GM20000 (cell line): ENCODE measurements around the gene RSPH1.

Source experiments
- DNase-seq: peaks from one replicate; pipeline ENCODE4 v3.0.0; 2012; ENCODE audit warnings: low spot score
- CTCF ChIP-seq: IDR thresholded peaks from 2 replicates; pipeline ENCODE4 v1.5.1; 2012; ENCODE audit warnings: mild to moderate bottlenecking, control low read depth; ENCODE audit errors: extremely low read depth, missing control alignments

The RSPH1 gene

GRCh38 chr21:42465803-42466127, 30.3 kb downstream of the RSPH1 start:
- DNase-seq: no peak
- TF ChIP-seq CTCF: no peak

GRCh38 chr21:42465008-42465802, 30.8 kb downstream of the RSPH1 start:
- peak; percentile 39 for DNase-seq
- TF ChIP-seq CTCF: no peak

GRCh38 chr21:42463861-42464515, 32.0 kb downstream of the RSPH1 start:
- DNase-seq: no peak
- no peak for TF ChIP-seq CTCF

- no peak for DNase-seq
- TF ChIP-seq CTCF: no peak
These were observed 33.8 kb downstream of the RSPH1 start for GRCh38 chr21:42461881-42462877.

GRCh38 chr21:42461185-42461520, 34.9 kb downstream of the RSPH1 start:
- TF ChIP-seq CTCF: no peak

GRCh38 chr21:42460391-42461184, 35.4 kb downstream of the RSPH1 start:
- peak; percentile 51 for DNase-seq
- TF ChIP-seq CTCF: no peak

More at GRCh38 chr21:42461185-42461520, 34.9 kb downstream of the RSPH1 start:
- no peak for DNase-seq
